Cardiac septum (tissue), 1 donor: ENCODE results near the gene LDLRAD4. TPM values are rescaled to one million over a fixed set of nuclear protein-coding genes. Genes with fewer than 3 reads are reported as not detected.
"Not testable (repeated sequence)": the region's sequence is repeated elsewhere in the genome, so short reads cannot be mapped to it uniquely, and the experiment has no call there.

ENCODE experiments used
- DNase-seq: peaks from one replicate; pipeline ENCODE4 v3.0.0-alpha.2; 2020; ENCODE audit warnings: low spot score
- intact Hi-C: fragments of 100-400 bp; cut with DNase I; formaldehyde crosslinking; loops from one replicate; pipeline ENCODE4 v1.14.0; 2022
- total RNA-seq: library from RNA; stranded (reverse); fragmentation: NEBNext Ultra II Directional; extraction: Animal tissue kit (Norgen Biotek cat#: 25700); gene quantifications from one replicate; pipeline ENCODE4 v1.2.1, GENCODE V29; 2021
- donor health status: DM: no; HTN: no; CAD: no.

The LDLRAD4 gene
- total RNA-seq, 1 donor from 2014 or later = 23.3 TPM

- intact Hi-C loops = no loop called here
- no peak for DNase-seq
Observed at GRCh38 chr18:13642440-13642827, 423.9 kb downstream of the LDLRAD4 start.

GRCh38 chr18:13643261-13643751 lies 424.7 kb downstream of the LDLRAD4 start:
- no peak for DNase-seq
- intact Hi-C loops = no loop called here

- intact Hi-C loops = no loop called here
- DNase-seq = no peak
Observed at GRCh38 chr18:13645093-13645492, 426.5 kb downstream of the LDLRAD4 start.

GRCh38 chr18:13646633-13647032 lies 428.1 kb downstream of the LDLRAD4 start:
- no peak for DNase-seq
- intact Hi-C loops = no loop called here

GRCh38 chr18:13647761-13648160 lies 429.2 kb downstream of the LDLRAD4 start:
- no peak for DNase-seq
- intact Hi-C loops = no loop called here

- intact Hi-C loops = no loop called here
- no peak for DNase-seq
Observed at GRCh38 chr18:13649397-13650390, 431.1 kb downstream of the LDLRAD4 start.

GRCh38 chr18:13653746-13654433 lies 435.3 kb downstream of the LDLRAD4 start:
- DNase-seq = no peak
- intact Hi-C loops = no loop called here

GRCh38 chr18:13657974-13658373 lies 439.4 kb downstream of the LDLRAD4 start:
- intact Hi-C loops = no loop called here

GRCh38 chr18:13658436-13659204 lies 440.1 kb downstream of the LDLRAD4 start:
- no peak for DNase-seq
- intact Hi-C loops = no loop called here

More at GRCh38 chr18:13657974-13658373, 439.4 kb downstream of the LDLRAD4 start:
- no peak for DNase-seq

GRCh38 chr18:13660510-13660909 lies 441.9 kb downstream of the LDLRAD4 start:
- intact Hi-C loops = loop anchor here (5.0 kb wide), 1 partner anchor 67 kb away; the partner anchor contains the start of genes FAM210A and RNMT
- no peak for DNase-seq

- intact Hi-C loops = loop anchor here (5.0 kb wide), 1 partner anchor 66 kb away; the partner anchor contains the start of genes FAM210A and RNMT
- no peak for DNase-seq
Observed at GRCh38 chr18:13661051-13661778, 442.7 kb downstream of the LDLRAD4 start.

GRCh38 chr18:13661779-13662256 lies 443.3 kb downstream of the LDLRAD4 start:
- DNase-seq = no peak
- intact Hi-C loops = loop anchor here (5.0 kb wide), 1 partner anchor 65 kb away; the partner anchor contains the start of genes FAM210A and RNMT

GRCh38 chr18:13672657-13673056 lies 454.1 kb downstream of the LDLRAD4 start:
- no peak for DNase-seq
- intact Hi-C loops = no loop called here

GRCh38 chr18:13676471-13676870 lies 457.9 kb downstream of the LDLRAD4 start:
- no peak for DNase-seq
- intact Hi-C loops = no loop called here

GRCh38 chr18:13677350-13677749 lies 458.8 kb downstream of the LDLRAD4 start:
- intact Hi-C loops, DNase-seq: not testable (repeated sequence)

GRCh38 chr18:13680612-13681011 lies 462.1 kb downstream of the LDLRAD4 start:
- DNase-seq = no peak
- intact Hi-C loops = no loop called here

GRCh38 chr18:13681701-13682100 lies 463.1 kb downstream of the LDLRAD4 start:
- no peak for DNase-seq
- intact Hi-C loops = no loop called here

GRCh38 chr18:13684546-13684945 lies 466.0 kb downstream of the LDLRAD4 start:
- no peak for DNase-seq
- intact Hi-C loops = no loop called here
